ENCODE data around the gene SDR42E1. TPM values are rescaled to one million over a fixed set of nuclear protein-coding genes. Genes with fewer than 3 reads are reported as not detected.

SDR42E1 gene
- total RNA-seq, 4 donors from 2014 or later = 1.8 to 3.3 (median 2.1) TPM

DNA sequence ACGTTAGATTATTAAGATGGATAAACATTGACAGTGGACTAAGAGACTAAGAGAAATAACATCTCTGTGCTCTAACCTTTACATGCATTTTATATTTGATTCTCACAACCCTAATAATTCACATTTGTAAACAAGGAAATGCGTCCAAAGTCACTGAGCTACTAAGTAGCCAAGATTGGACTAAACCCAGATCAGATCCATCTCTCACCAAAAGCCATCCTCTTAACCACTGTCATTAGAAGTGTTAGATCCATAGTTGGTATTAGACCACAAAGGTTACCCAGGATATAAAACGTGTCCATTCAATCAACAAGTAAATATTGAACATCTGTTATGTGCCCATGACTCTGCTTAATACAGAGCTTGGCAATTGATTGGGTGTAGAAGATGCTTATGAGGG is 29.0 kb upstream of the SDR42E1 start:
- DNase-seq (ENCODE audit: low spot score) (no peak), ATAC-seq (ENCODE audit: low FRiP score) (no peak)
- TF ChIP-seq, protein P1, sequence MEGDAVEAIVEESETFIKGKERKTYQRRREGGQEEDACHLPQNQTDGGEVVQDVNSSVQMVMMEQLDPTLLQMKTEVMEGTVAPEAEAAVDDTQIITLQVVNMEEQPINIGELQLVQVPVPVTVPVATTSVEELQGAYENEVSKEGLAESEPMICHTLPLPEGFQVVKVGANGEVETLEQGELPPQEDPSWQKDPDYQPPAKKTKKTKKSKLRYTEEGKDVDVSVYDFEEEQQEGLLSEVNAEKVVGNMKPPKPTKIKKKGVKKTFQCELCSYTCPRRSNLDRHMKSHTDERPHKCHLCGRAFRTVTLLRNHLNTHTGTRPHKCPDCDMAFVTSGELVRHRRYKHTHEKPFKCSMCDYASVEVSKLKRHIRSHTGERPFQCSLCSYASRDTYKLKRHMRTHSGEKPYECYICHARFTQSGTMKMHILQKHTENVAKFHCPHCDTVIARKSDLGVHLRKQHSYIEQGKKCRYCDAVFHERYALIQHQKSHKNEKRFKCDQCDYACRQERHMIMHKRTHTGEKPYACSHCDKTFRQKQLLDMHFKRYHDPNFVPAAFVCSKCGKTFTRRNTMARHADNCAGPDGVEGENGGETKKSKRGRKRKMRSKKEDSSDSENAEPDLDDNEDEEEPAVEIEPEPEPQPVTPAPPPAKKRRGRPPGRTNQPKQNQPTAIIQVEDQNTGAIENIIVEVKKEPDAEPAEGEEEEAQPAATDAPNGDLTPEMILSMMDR (IDR thresholded peaks at IDR 0.05) = no peak

DNA sequence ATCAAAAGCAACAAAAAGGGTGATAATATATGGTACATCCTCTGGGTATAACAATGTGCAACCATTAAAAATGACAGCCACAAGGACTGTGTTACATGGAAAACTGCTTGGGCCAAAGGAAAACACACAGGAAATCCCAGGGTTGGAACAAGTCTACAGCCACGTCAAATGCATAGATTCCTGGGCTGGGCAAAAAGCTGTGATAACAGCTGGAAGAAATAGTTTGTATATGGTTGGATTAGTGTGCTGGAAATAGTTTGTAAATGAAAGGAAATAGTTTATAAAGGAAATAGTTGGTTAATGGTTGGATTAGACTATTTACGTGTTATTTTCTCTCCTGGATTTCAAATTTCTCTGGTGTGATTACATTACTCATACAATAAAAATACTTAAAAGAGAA is 26.4 kb upstream of the SDR42E1 start:
- DNase-seq (ENCODE audit: low spot score) (no peak), ATAC-seq (ENCODE audit: low FRiP score) (no peak)
- TF ChIP-seq, protein P1 (IDR thresholded peaks at IDR 0.05) = no peak

DNA sequence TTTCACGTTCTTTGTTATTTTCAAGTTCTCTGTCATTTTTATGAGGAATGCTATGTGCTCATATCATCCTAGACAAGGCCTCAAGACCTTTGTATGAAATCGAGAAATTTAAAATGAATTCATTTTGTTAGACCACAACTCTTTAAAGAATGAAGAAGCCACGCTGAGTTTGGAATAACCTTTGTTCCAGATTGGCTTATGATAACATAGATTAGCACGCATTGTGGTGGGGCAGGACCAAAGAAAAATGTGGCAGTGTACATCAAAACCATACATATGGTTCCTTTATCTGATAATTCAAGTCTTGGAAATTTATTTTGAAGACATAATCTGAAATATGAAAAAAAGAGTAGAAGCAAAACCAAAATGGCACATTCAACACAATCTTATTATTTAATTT is 26.0 kb upstream of the SDR42E1 start:
- ATAC-seq (ENCODE audit: low FRiP score) (no peak), DNase-seq (ENCODE audit: low spot score) (no peak)
- TF ChIP-seq, protein P1 (IDR thresholded peaks at IDR 0.05) = no peak

DNA sequence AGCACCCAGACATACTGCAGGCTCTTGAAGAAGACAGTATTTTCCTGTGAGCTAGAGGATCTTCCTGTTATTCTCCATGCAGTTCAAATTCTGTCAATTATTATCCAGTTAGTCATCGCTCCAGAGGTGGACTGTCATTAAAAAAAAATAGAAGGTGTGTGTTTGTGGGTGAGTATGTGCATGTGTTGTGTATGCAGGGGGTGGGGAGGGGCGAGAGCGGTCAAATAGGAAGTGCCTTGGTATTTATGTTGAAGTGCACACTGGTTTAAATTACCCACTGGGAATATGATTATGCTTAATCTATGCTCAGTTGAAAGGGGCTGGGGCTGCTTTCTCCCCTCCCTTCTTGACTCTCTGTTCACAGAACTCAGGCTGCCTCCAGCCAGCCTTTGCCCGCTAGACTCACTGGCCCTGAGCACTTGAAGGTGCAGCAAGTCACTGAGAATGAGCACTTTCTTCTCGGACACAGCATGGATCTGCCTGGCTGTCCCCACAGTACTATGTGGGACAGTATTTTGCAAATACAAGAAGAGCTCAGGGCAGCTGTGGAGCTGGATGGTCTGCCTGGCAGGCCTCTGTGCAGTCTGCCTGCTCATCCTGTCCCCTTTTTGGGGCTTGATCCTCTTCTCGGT is 23.8 kb upstream of the SDR42E1 start, which contains the start of gene HSD17B2:
TSS of gene HSD17B2 (plus strand) at position 273 of the 632 bp plus-strand sequence. CDS start at position 445, 172 bp downstream.
- TF ChIP-seq, protein P1 (IDR thresholded peaks at IDR 0.05) = no peak
- ATAC-seq (ENCODE audit: low FRiP score) (no peak), DNase-seq (ENCODE audit: low spot score) (no peak)

DNA sequence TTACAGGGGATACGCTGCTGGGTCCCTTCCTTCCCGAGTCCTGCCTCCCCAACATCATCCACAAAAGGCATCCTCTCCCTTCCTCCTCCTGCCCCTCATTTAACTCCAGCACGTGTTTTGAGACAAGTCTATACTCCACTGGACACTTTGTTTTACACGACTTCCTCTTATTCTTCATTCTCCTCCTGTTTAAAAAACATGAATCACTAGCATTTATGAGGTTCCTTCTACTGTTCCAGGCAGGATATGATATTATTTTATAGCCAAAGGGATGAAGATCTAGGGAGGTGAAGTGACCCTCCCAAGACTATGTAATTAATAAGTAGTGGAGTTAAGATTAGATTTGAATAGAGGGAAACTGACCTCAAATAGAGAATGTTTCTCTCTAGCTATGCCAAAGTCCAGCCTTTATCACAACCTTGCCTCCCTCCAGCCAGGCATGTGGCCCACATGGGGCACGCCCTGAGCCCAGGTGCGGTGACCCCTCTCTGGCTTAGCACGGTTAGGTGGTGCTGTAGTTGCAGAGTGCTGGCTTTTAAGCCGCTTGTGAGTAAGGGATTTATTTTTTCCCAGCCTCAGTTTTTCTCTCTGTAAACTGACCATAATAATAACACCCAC is 22.5 kb upstream of the SDR42E1 start:
- ATAC-seq (ENCODE audit: low FRiP score) (no peak), DNase-seq (ENCODE audit: low spot score) (no peak)
- TF ChIP-seq, protein P1 (IDR thresholded peaks at IDR 0.05) = no peak

DNA sequence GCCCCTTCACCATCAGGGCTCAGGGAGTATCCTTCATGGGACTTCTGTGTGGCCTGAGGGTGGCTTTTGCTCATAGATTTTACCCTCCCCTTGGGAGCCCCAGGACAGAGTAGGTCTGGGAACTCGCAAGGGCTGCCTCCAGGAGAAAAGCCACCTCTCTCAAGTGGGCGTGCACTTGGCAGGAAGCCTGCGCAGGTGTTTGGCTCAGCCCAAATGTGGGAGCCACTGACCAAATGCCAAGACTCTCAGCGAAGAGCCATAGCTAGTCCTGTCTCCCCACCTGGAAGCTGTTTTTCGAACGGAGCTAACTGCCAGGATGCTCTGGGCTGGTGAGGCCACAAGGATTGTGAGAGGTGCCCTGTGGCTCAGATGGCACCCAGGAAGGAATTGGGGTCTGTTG is 21.7 kb upstream of the SDR42E1 start:
- TF ChIP-seq, protein P1 (IDR thresholded peaks at IDR 0.05) = no peak
- ATAC-seq (ENCODE audit: low FRiP score) (no peak), DNase-seq (ENCODE audit: low spot score) (no peak)
